HEK293T (cell line): ENCODE data around the gene MTIF2.
"Not testable (repeated sequence)": the region's sequence is repeated elsewhere in the genome, so short reads cannot be mapped to it uniquely, and the experiment has no call there.

Source experiments
- CTCF ChIA-PET: fragments of 350-600 bp; formaldehyde crosslinking; extraction: SDS; loops from one replicate; lab custom pipeline; 2021; ENCODE audit warnings: antibody characterized with exemption, inconsistent platforms; lab: Yijun Ruan, JAX
- POLR2A ChIA-PET: fragments of 350-600 bp; formaldehyde crosslinking; extraction: SDS; loops from one replicate; lab custom pipeline; 2020; ENCODE audit warnings: antibody characterized with exemption, inconsistent platforms; lab: Yijun Ruan, JAX
- DNase-seq: peaks from one replicate; pipeline ENCODE4 v3.0.0; 2012; ENCODE audit warnings: mixed read lengths; ENCODE audit errors: extremely low spot score
- ARNT ChIP-seq: fragments of 450-650 bp; IDR thresholded peaks from 2 replicates; pipeline ENCODE4 v1.6.1; 2017; ENCODE audit warnings: mild to moderate bottlenecking
- BHLHE40 ChIP-seq: fragments of 450-650 bp; IDR thresholded peaks from 2 replicates; pipeline ENCODE4 v1.6.1; 2016; ENCODE audit warnings: mild to moderate bottlenecking, moderate library complexity, borderline replicate concordance
- CTBP1 ChIP-seq: fragments of 450-650 bp; IDR thresholded peaks from 2 replicates; pipeline ENCODE4 v1.6.1; 2016; ENCODE audit warnings: borderline replicate concordance
- ELF4 ChIP-seq: fragments of 450-650 bp; IDR thresholded peaks from 2 replicates; pipeline ENCODE4 v1.6.1; 2017; ENCODE audit warnings: antibody characterized with exemption
- FOXA1 ChIP-seq: fragments of 450-650 bp; IDR thresholded peaks from 2 replicates; pipeline ENCODE4 v1.6.1; 2016; ENCODE audit warnings: mild to moderate bottlenecking
- FOXK2 ChIP-seq: fragments of 450-650 bp; IDR thresholded peaks from 2 replicates; pipeline ENCODE4 v1.6.1; 2016; ENCODE audit warnings: mild to moderate bottlenecking
- FOXM1 ChIP-seq: fragments of 450-650 bp; IDR thresholded peaks from 2 replicates; pipeline ENCODE4 v1.6.1; 2017; ENCODE audit warnings: mild to moderate bottlenecking, borderline replicate concordance
- HDGF ChIP-seq: fragments of 450-650 bp; IDR thresholded peaks from 2 replicates; pipeline ENCODE4 v1.6.1; 2017; ENCODE audit warnings: antibody characterized with exemption, borderline replicate concordance
- L3MBTL2 ChIP-seq: fragments of 450-650 bp; conservative IDR thresholded peaks from 2 replicates; pipeline ENCODE4 v1.6.1; 2016; ENCODE audit warnings: mild to moderate bottlenecking
- LEF1 ChIP-seq: fragments of 450-650 bp; IDR thresholded peaks from 2 replicates; pipeline ENCODE4 v1.6.1; 2017; ENCODE audit warnings: mild to moderate bottlenecking, borderline replicate concordance
- NFRKB ChIP-seq: fragments of 450-650 bp; IDR thresholded peaks from 2 replicates; pipeline ENCODE4 v1.6.1; 2016; ENCODE audit warnings: mild to moderate bottlenecking, moderate library complexity
- SP1 ChIP-seq: fragments of 450-650 bp; IDR thresholded peaks from 2 replicates; pipeline ENCODE4 v1.6.1; 2017
- SUZ12 ChIP-seq: fragments of 450-650 bp; IDR thresholded peaks from 2 replicates; pipeline ENCODE4 v1.6.1; 2016; ENCODE audit warnings: mild to moderate bottlenecking
- TARDBP ChIP-seq: fragments of 450-650 bp; IDR thresholded peaks from 2 replicates; pipeline ENCODE4 v1.6.1; 2016
- ZNF384 ChIP-seq: fragments of 450-650 bp; IDR thresholded peaks from 2 replicates; pipeline ENCODE4 v1.6.1; 2016
- TF ChIP-seq, protein P1 (sequence below): fragments of 450-650 bp; IDR thresholded peaks from 2 replicates; pipeline ENCODE4 v1.6.1; 2016

Gene MTIF2

DNA sequence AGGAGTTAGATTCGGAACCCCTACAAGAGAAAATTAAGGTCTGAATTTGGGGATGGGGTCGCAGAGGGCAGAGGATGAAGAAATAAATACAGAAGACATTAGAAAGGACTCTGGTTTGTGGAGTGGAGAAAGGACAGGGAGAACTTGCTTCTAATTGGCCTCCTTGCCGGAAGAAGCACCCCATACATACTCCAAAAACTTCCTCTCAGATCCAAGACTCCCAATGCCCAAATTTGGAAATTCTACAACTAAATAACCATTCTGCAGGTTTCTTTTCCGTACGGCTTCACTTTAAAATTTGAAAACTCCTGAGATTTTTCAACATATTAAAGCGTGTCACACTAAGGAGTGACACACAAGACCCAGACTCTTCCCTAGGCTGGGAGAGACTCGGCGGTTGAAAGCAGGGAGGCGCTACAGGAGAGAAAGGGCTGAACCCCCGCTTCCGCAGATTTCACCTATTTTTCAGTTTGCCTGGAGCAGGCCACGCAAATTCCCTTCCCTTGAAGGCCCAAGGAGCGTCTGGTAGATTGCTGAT, 37.4 kb downstream of the MTIF2 start:
- ChIA-PET POLR2A (no interaction called here), CTCF (no interaction called here)
- TF ChIP-seq CTBP1: no peak
- TF ChIP-seq FOXA1: no peak
- TF ChIP-seq TARDBP: no peak
- no peak for TF ChIP-seq HDGF
- no peak for TF ChIP-seq FOXM1
- TF ChIP-seq SP1: no peak
- TF ChIP-seq BHLHE40: no peak
- TF ChIP-seq FOXK2: no peak
- TF ChIP-seq NFRKB: no peak
- DNase-seq: peak; percentile 11

DNA sequence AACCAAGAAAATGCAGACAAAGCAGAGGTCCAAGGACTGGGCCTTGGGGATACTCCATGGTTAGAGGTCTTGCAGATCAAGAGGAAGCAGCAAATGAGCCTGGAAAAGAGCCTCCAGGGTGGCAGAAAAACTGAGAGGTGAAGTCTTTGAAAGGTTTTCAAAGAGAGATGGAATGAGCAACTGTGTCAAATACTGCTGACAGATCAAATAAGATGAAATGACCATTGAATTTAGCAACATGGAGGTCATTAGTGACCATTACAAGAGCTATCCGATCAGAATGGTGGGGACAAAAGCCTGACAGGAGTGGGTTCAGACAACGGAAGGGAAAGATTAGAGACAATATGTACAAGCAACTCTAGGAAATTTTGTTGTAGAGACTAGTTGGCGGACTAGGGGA, 38.5 kb downstream of the MTIF2 start:
- no peak for DNase-seq
- ChIA-PET POLR2A (no interaction called here), CTCF (no interaction called here)
- TF ChIP-seq SUZ12: no peak
- no peak for TF ChIP-seq TARDBP
- no peak for TF ChIP-seq NFRKB
- TF ChIP-seq FOXA1: no peak
- no peak for TF ChIP-seq FOXK2
- TF ChIP-seq, protein P1, sequence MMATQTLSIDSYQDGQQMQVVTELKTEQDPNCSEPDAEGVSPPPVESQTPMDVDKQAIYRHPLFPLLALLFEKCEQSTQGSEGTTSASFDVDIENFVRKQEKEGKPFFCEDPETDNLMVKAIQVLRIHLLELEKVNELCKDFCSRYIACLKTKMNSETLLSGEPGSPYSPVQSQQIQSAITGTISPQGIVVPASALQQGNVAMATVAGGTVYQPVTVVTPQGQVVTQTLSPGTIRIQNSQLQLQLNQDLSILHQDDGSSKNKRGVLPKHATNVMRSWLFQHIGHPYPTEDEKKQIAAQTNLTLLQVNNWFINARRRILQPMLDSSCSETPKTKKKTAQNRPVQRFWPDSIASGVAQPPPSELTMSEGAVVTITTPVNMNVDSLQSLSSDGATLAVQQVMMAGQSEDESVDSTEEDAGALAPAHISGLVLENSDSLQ: no peak
- TF ChIP-seq ARNT: no peak
- TF ChIP-seq SP1: no peak
- no peak for TF ChIP-seq L3MBTL2
- TF ChIP-seq LEF1: no peak
- TF ChIP-seq HDGF: no peak
- no peak for TF ChIP-seq CTBP1

DNA sequence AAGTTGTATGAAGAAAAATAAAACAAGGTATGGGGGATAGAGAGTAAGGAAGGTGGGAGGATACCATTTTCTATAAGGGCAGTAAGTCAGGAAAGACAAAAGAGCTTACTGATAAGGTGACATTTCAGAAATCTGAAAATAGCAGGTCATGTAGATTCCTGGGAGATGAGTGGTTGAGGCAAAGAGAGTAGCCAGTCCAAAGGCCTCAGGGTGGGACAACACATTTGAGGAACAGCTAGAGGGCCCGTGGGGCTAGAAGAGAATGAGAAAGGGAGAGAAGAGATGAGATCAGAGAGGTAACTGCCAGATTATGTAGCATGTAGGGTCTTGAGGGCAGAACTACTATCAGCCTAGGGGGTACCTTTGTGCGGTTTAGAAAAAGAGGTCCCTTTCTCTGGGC, 39.8 kb downstream of the MTIF2 start:
- CTCF ChIA-PET: no interaction called here
- no peak for DNase-seq
- TF ChIP-seq NFRKB: no peak
- TF ChIP-seq BHLHE40: no peak
- POLR2A ChIA-PET: no interaction called here

DNA sequence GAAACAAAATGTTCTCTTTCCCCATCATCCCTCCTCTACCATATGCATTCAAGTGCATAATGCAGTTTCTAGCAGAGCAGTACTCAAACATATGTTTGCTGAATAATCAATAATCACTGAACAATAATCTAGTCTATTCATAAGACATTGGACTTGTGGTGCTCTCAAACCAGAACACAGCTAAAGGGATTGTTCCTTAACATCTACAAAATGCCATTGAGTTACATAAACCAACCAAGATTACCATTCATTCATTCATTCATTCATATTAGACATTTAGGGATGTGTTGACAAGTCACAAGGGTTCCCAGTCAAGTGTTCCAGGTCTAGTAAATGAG, 40.8 kb downstream of the MTIF2 start:
- ChIA-PET CTCF (no interaction called here), POLR2A (no interaction called here)
- TF ChIP-seq ELF4: no peak
- TF ChIP-seq ZNF384: no peak
- TF ChIP-seq FOXA1: no peak
- TF ChIP-seq SUZ12: no peak
- TF ChIP-seq FOXM1: no peak
- no peak for TF ChIP-seq HDGF
- TF ChIP-seq FOXK2: no peak
- DNase-seq: no peak

DNA sequence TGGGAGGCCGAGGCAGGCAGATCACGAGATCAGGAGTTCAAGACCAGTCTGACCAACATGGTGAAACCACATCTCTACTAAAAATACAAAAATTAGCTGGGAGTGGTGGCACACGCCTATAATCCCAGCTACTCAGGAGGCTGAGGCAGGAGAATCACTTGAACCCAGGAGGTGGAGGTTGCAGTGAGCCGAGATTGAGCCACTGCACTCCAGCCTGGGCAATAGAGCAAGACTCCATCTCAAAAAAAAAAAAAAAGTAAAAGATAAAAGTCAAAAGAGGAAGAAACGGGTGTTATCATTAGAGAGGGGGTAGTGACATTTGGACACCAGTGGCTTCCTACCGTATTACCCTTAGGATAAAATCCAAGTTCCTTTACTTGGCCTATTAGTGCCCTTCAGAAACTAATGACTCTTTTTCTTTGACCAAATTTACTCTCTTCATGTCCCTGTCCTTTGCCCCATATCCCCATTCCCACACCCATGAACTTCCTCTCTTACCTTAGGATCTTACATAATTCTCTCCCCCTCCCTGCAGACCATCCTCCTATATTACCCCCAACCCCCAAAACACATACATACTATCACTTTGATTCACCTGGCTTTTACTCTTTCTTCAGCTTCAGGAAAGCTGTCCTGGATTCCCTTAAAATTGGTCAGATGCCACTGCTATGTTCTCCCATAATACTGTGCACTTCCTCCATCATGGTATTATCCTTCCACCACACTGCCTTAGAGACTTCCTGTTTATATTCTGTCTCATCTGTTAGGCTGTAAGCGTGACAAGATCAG, 41.4 kb downstream of the MTIF2 start:
- DNase-seq, CTCF ChIA-PET, POLR2A ChIA-PET: not testable (repeated sequence)

DNA sequence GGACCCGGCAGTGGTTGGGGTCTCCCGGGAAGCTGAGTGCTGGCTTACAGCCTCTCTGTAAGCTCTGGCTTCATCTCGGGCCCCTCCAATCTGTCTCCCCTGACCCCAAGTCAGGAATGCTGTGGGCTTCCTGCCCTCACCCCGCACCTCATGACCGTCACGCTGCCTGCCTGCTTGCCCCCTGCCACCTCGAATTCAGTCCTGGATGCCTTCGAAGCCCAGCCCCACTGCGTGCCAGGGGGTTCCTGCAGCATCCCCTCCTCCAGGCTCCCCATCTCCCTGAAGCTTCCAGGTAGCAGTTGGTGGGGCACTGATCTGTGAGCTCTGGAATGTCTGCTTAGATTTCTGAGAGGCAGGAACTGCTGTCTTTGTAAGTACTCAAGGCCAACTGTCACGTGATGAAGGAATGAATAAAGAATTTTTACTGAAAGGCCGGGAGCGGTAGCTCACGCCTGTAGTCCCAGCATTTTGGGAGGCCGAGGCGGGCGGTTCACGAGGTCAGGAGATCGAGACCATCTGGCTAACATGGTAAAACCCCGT, 43.5 kb downstream of the MTIF2 start:
- ChIA-PET POLR2A (interaction anchor here (0.8 kb wide), 1 partner anchor 10 kb away, joined by 3 read pairs; no protein-coding TSS in a partner anchor), CTCF (no interaction called here)
- TF ChIP-seq FOXA1: no peak
- no peak for TF ChIP-seq CTBP1
- TF ChIP-seq ZNF384: no peak
- no peak for TF ChIP-seq HDGF
- no peak for TF ChIP-seq ELF4
- TF ChIP-seq BHLHE40: no peak
- no peak for TF ChIP-seq TARDBP
- TF ChIP-seq LEF1: no peak
- TF ChIP-seq, protein P1: no peak
- TF ChIP-seq L3MBTL2: no peak
- TF ChIP-seq FOXK2: no peak
- DNase-seq: no peak

DNA sequence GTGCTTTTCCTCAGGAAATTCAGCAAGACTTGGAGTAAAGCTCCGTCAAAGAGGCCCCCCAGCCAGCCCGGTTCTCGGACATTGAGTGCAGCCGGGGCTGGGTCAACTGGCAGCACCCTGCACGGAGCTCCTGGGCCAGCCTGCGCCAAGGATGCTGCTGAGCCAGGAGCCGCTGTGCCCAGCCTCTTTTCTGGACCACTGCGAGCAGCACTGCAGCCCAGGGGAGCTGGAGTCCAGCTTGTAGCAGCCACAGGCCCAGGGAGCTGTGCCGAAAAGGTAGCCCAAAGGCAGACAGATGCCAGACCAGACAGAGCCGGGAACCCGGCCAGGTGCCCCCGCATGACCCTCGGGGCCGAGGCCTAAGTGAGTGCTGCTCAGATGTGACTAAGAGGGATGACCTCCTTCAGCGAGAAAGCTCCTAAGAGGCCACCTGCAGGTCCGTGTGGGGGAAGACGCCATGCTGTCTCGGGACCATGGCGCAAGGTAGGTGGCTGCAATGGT, 44.2 kb downstream of the MTIF2 start:
- ChIA-PET POLR2A (interaction anchor here (0.8 kb wide), 1 partner anchor 10 kb away, joined by 3 read pairs; no protein-coding TSS in a partner anchor), CTCF (no interaction called here)
- DNase-seq: no peak

More for the DNA sequence above, 44.2 kb downstream of the MTIF2 start:
- no peak for TF ChIP-seq LEF1
- TF ChIP-seq L3MBTL2: no peak
- TF ChIP-seq HDGF: no peak
- TF ChIP-seq NFRKB: no peak
- TF ChIP-seq ZNF384: no peak
